Endothelial cell of umbilical vein (primary cell): ENCODE measurements around the gene NLGN1. TPM values are rescaled to one million over a fixed set of nuclear protein-coding genes. Genes with fewer than 3 reads are reported as not detected.
A peak's percentile ranks its signal among the peaks of the same experiment; 100 is the strongest.

Experiments
- BruUV-seq: library from RNA; stranded (reverse); fragments of 400-500 nt; replicated peaks from 2 replicates; lab custom pipeline; 2021; lab: Mats Ljungman, UMichigan
- CTCF ChIA-PET: fragments of 300-600, 350-600 bp; sonication (Branson Sonifier 250); formaldehyde crosslinking; loops from one replicate; lab custom pipeline; 2021; ENCODE audit warnings: antibody characterized with exemption, inconsistent platforms; lab: Charles Lee
- POLR2A ChIA-PET: fragments of 300-600, 350-600 bp; sonication (Branson Sonifier 250); formaldehyde crosslinking; loops from one replicate; lab custom pipeline; 2021; ENCODE audit warnings: antibody characterized with exemption, inconsistent platforms; lab: Charles Lee
- DNase-seq: peaks from one replicate; pipeline ENCODE4 v3.0.0-alpha.2; 2011; ENCODE audit warnings: low read depth, low spot score
- FAIRE-seq: peaks from 2 replicates; lab custom pipeline; 2011; peaks lifted over from hg19 to GRCh38; lab: Jason Lieb, UNC
- H2AFZ ChIP-seq: 2 replicates; pipeline ENCODE4 v1.6.0; 2012; ENCODE audit warnings: low read depth, low read length, control low read depth, inconsistent platforms
- H3K27ac ChIP-seq: 2 replicates; pipeline ENCODE4 v1.5.1; 2011; ENCODE audit warnings: low read depth, mild to moderate bottlenecking, control low read depth, low read length, moderate library complexity; ENCODE audit not compliant: insufficient read depth
- H3K27me3 ChIP-seq, 2 experiments: 2 replicates each; pipeline versions ENCODE4 v1.6.0 to v1.6.1; 2011; ENCODE audit warnings: low read length in 2 of 2, mixed read lengths in 1 of 2; ENCODE audit not compliant: control insufficient read depth in 2 of 2, insufficient read depth in 2 of 2
- H3K36me3 ChIP-seq, 2 experiments: 2 replicates in 1 of 2; 3 replicates in 1 of 2; pipeline ENCODE4 v1.5.1; 2011; ENCODE audit warnings: low read length in 2 of 2, mild to moderate bottlenecking in 1 of 2, moderate library complexity in 1 of 2; ENCODE audit not compliant: control insufficient read depth in 2 of 2, insufficient read depth in 2 of 2; ENCODE audit errors: extremely low read depth in 1 of 2
- H3K4me1 ChIP-seq: 3 replicates; pipeline ENCODE4 v1.5.1; 2011; ENCODE audit warnings: mild to moderate bottlenecking, low read length; ENCODE audit not compliant: control insufficient read depth, insufficient read depth; ENCODE audit errors: extremely low read depth
- H3K4me2 ChIP-seq: 2 replicates; pipeline ENCODE4 v1.6.1; 2011; ENCODE audit warnings: low read length, control low read depth, mixed read lengths; ENCODE audit not compliant: insufficient read depth
- H3K4me3 ChIP-seq, 3 experiments: fragments of 200-600 bp in 1 of 3; sonication (generic), shearing (Covaris generic) in 1 of 3; replicated peaks in 1 of 3; 2 replicates each; pipeline ENCODE4 v1.5.1; 2011 to 2016; ENCODE audit warnings: control low read depth in 3 of 3, low read length in 3 of 3, mild to moderate bottlenecking in 2 of 3, inconsistent platforms in 1 of 3, low read depth in 1 of 3, moderate library complexity in 1 of 3; ENCODE audit not compliant: insufficient read depth in 1 of 3
- H3K79me2 ChIP-seq: 2 replicates; pipeline ENCODE4 v1.6.0; 2012; ENCODE audit warnings: low read length, inconsistent platforms; ENCODE audit not compliant: control insufficient read depth, insufficient read depth
- H3K9ac ChIP-seq: replicated peaks from 2 replicates; pipeline ENCODE3; 2011; ENCODE audit warnings: low read length, control low read depth; ENCODE audit not compliant: insufficient read depth; ENCODE audit errors: extremely low read depth
- H3K9me1 ChIP-seq: replicated peaks from 3 replicates; pipeline ENCODE4 v1.6.0; 2011; ENCODE audit warnings: mild to moderate bottlenecking, low read length; ENCODE audit not compliant: control insufficient read depth, insufficient read depth; ENCODE audit errors: extremely low read depth
- H3K9me3 ChIP-seq: replicated peaks from 2 replicates; pipeline ENCODE4 v1.5.1; 2012; ENCODE audit warnings: low read length, inconsistent platforms; ENCODE audit not compliant: control insufficient read depth, insufficient read depth
- H4K20me1 ChIP-seq: replicated peaks from 2 replicates; pipeline ENCODE3; 2011; ENCODE audit warnings: mild to moderate bottlenecking, low read length; ENCODE audit not compliant: control insufficient read depth, insufficient read depth; ENCODE audit errors: extremely low read depth
- EZH2 ChIP-seq: IDR thresholded peaks from 2 replicates; pipeline ENCODE4 v1.6.1; 2012; ENCODE audit warnings: borderline replicate concordance, low read depth, mild to moderate bottlenecking, moderate library complexity, low read length, inconsistent platforms; ENCODE audit not compliant: severe bottlenecking
- FOS ChIP-seq: IDR thresholded peaks from 2 replicates; pipeline ENCODE4 v1.6.1; 2011; ENCODE audit warnings: mild to moderate bottlenecking, low read length, moderate library complexity, borderline replicate concordance; ENCODE audit not compliant: insufficient read depth
- GATA2 ChIP-seq: IDR thresholded peaks from 2 replicates; pipeline ENCODE4 v1.7.0; 2011; ENCODE audit warnings: low read depth, mild to moderate bottlenecking, moderate library complexity, mixed read lengths, low read length; ENCODE audit not compliant: insufficient read length, insufficient read depth
- JUN ChIP-seq: IDR thresholded peaks from 2 replicates; pipeline ENCODE4 v1.6.1; 2011; ENCODE audit warnings: borderline replicate concordance, low read depth; ENCODE audit not compliant: insufficient read length, insufficient read depth
- MYC ChIP-seq: IDR thresholded peaks from one replicate; pipeline ENCODE4 v1.6.1; 2011; ENCODE audit warnings: mild to moderate bottlenecking, low read depth, low read length
- POLR2A ChIP-seq: IDR thresholded peaks from 2 replicates; pipeline ENCODE4 v1.6.1; 2012; ENCODE audit warnings: low read depth, mild to moderate bottlenecking, control low read depth, low read length
- POLR2AphosphoS5 ChIP-seq: IDR thresholded peaks from 2 replicates; pipeline ENCODE4 v1.6.1; 2012; ENCODE audit warnings: low read depth, mild to moderate bottlenecking, control low read depth, low read length, moderate library complexity; ENCODE audit not compliant: insufficient read depth
- dilution Hi-C: fragments of 300-500 bp; cut with MboI; formaldehyde crosslinking; loops from one replicate; pipeline ENCODE4 v1.15.0; 2019; ENCODE audit warnings: low sequenced_read_pairs; ENCODE audit not compliant: extremely low pct_ligation_motif_present
- intact Hi-C: fragments of 100-400 bp; cut with micrococcal nuclease; formaldehyde crosslinking; loops from one replicate; pipeline ENCODE4 v1.10.0; 2022
- polyA plus RNA-seq, 4 experiments: library from polyadenylated mRNA; depleted of rRNA in 3 of 4; stranded (reverse) in 3 of 4; unstranded in 1 of 4; fragments of >200 nt; gene quantifications; 2 replicates each; pipeline versions ENCODE4 v1.2.1 to v1.2.3, GENCODE V29; 2011 to 2012; ENCODE audit warnings: missing spikeins in 1 of 4
- total RNA-seq: library from RNA; stranded (reverse); gene quantifications from 2 replicates; pipeline ENCODE4 v1.2.3, GENCODE V29; 2021
- TF ChIP-seq, protein P1 (sequence below), 2 donors: IDR thresholded peaks; 1 replicate in 1 of 2; 2 replicates in 1 of 2; pipeline ENCODE4 v1.5.1; 2011; ENCODE audit warnings: low read length in 2 of 2, mild to moderate bottlenecking in 2 of 2, moderate library complexity in 2 of 2, control low read depth in 1 of 2, inconsistent platforms in 1 of 2, low read depth in 1 of 2; ENCODE audit not compliant: insufficient read depth in 1 of 2; ENCODE audit errors: extremely low read depth in 1 of 2
- TF ChIP-seq, protein P2 (sequence below): IDR thresholded peaks from 2 replicates; pipeline ENCODE4 v1.6.1; 2011; ENCODE audit not compliant: insufficient read depth, insufficient read length

The NLGN1 gene
- total and polyA plus RNA-seq, 2 donors (not counting 3 experiments of a cell fraction or from before 2014, with no cell fraction given), result 7.9 to 16.3 TPM

GRCh38 chr3:173502983-173503568 is 105.5 kb downstream of the NLGN1 start:
- Histone ChIP-seq H3K36me3 (no peaks in the 10 kb centered on the region), H3K27ac (no peak overlapping the region), H4K20me1 (no peaks in the 10 kb centered on the region), H3K9ac (no peak overlapping the region), H3K4me2 (no peak overlapping the region), H3K27me3 (no peaks in the 10 kb centered on the region), H3K9me1 (no peaks in the 10 kb centered on the region), H3K9me3 (no peaks in the 10 kb centered on the region), H3K79me2 (no peaks in the 10 kb centered on the region), H2AFZ (no peak overlapping the region), H3K4me3 (no peak overlapping the region), H3K4me1 (no peaks in the 10 kb centered on the region)
- CTCF ChIA-PET, result interaction anchor here (1.2 kb wide), 1 partner anchor 10 kb away, joined by 5 read pairs; no protein-coding TSS in a partner anchor
- DNase-seq (peak; percentile 64), FAIRE-seq (no peak)
- POLR2A ChIA-PET, result no interaction called here
- TF ChIP-seq, protein P1, sequence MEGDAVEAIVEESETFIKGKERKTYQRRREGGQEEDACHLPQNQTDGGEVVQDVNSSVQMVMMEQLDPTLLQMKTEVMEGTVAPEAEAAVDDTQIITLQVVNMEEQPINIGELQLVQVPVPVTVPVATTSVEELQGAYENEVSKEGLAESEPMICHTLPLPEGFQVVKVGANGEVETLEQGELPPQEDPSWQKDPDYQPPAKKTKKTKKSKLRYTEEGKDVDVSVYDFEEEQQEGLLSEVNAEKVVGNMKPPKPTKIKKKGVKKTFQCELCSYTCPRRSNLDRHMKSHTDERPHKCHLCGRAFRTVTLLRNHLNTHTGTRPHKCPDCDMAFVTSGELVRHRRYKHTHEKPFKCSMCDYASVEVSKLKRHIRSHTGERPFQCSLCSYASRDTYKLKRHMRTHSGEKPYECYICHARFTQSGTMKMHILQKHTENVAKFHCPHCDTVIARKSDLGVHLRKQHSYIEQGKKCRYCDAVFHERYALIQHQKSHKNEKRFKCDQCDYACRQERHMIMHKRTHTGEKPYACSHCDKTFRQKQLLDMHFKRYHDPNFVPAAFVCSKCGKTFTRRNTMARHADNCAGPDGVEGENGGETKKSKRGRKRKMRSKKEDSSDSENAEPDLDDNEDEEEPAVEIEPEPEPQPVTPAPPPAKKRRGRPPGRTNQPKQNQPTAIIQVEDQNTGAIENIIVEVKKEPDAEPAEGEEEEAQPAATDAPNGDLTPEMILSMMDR (IDR thresholded peaks at IDR 0.05; ENCODE audit: extremely low read depth in 1 of 2, insufficient read depth in 1 of 2, low read depth in 1 of 2, low read length in 2 of 2), result no peak
- no peak for TF ChIP-seq JUN
- TF ChIP-seq MYC, result no peak
- TF ChIP-seq POLR2AphosphoS5, result no peak
- TF ChIP-seq, protein P2, sequence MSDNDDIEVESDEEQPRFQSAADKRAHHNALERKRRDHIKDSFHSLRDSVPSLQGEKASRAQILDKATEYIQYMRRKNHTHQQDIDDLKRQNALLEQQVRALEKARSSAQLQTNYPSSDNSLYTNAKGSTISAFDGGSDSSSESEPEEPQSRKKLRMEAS, result no peak
- no peak for TF ChIP-seq GATA2
- no peak for TF ChIP-seq FOS
- TF ChIP-seq POLR2A, result no peak
- TF ChIP-seq EZH2, result no peak
- dilution Hi-C loops (no loop called here), intact Hi-C loops (no loop called here)
- no TSS peak for BruUV-seq
